NCI-H2171 (cell line): Measurements from ENCODE around the gene ECI2.
"Not testable (repeated sequence)": the region's sequence is repeated elsewhere in the genome, so short reads cannot be mapped to it uniquely, and the experiment has no call there.

Source experiments
- DNase-seq: peaks from one replicate; lab custom pipeline; 2025; lab: John Stamatoyannopoulos, UW

ECI2 gene

DNA sequence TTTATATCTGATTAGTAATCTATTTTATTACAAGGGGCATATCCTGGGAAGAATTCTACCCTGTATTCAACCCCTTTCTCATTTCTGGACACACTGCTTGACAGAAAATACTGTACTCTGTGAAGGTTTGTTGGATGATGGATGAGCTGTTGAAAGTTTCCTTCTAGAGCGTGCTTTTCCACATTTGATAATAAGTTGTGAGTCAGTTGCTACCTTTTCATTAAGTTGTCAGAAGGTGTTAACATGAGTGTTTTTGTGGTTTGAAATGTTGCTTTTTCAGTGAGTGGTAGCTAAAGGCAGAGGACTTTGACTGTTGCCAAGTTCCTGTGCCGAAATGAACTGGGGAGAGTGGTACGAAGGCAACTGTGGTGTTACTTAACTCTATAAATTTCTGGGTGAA lies 3.9 kb upstream of the ECI2 start:
- no peak for DNase-seq

DNA sequence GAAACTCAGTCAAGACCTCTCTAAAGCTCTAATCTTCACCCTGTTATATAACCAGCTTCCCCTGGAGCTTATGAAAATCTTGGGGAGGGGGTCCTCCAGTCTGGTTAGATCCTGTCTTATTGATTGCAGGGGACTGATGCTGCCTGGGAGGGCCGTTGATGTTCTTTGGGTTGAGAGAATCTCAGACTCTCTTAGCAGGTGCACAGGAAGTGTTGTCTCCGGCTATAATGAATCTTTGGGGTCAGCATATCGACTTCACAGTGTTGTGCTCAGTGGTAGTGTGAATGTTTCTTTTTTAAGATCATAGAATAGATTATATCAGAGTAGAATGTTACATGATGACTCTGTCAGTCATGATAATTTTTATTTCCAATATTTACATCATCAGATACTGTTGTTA lies 2.8 kb upstream of the ECI2 start:
- DNase-seq: no peak

DNA sequence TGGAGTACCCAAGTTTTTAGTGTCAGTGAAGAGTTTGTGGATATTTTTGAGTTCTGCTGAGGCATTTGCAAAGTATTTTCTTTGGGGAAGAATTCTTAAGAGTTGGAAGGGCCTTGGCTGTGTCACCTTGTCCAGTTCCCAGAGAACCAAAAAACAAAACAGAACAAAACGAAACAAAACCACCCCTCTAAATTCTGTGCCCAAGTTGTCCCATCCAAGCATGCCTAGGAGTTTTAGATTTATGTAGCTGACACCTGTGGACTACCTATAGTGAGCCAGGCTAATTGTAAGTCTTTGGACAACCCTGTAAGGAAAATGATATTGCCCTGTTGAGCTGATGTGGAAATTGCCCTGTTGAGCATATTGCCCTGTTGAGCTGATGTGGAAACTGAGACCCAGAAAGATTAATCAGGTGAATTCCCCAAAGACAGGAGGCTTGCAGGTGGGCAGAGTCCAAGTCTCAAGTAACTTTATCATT lies 1.0 kb upstream of the ECI2 start:
- no peak for DNase-seq

DNA sequence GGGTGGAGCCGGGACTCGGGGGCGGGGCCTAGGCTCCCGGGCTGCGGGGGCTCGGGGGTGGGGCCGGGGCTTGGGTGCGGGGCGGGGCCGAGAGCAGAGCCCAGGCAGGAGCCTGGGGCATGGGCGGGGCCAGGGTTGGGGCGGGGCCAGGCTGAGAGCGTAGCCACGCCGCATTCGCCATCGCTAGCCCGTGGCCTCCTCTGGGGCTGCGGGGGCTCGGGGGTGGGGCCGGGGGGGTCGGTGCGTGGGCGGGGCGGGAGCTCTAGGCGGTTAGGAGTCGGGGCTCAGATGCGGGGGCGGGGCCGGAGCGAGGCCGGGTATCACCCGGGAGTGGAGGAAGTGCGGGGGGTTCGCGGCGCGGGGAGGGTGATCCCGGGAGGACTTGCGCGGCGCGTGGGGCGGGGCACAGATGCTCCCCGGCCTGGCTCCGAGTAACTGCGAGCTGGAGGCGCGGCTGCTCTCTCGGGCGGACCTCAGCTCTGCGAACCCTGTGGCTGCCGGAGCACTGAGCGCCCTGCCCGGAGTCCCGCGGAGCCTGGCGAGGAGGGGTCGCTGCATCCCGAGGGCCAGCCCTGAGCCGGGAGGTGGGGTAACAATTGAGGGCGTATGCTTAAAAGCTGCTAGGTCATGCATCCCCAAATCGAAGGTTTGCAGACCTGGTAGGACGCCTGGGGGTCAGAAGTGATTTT lies 434 bp upstream of the ECI2 start:
- DNase-seq: peak; percentile 94

DNA sequence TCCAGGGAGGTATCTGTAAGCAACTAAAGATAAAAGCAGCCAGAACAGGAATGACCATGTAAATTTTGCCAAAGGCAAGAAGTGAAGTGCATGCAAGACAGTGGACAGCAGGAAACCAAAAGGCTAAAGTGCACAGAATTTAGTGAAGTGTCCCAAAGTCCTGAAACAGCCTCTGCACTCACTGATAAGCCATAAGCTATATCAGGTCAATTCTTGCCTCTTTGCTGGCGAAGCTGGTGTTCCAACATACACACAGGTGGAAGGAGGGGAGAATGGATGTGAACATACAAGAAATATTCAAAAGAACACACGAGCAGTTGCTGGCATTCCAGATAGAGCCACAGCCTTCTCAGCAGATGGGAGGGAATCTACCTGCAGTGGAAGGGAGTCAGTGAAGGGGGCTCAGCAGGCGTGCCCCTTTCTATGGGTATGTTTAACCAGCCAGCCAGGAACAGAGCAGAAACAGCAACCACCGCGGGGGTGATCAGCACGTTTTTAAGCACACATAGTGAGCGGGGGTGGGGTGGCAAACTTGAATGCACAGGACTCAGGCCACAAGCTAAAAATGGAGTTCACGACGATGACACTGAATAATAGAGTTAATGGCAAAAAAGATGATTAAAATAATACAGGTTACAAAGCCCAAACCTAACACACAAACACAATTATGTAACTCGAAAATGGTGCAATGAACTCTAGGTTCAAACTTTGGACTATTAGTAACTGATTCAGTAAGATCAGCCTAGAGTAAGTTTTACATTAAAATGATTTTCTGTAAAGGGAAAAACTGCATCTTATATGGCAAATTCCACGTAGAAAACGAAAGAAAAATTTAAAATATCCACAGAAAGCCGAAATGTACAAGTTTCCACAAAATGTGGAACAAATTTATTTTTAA lies 1.2 kb downstream of the ECI2 start:
- DNase-seq: no peak

DNA sequence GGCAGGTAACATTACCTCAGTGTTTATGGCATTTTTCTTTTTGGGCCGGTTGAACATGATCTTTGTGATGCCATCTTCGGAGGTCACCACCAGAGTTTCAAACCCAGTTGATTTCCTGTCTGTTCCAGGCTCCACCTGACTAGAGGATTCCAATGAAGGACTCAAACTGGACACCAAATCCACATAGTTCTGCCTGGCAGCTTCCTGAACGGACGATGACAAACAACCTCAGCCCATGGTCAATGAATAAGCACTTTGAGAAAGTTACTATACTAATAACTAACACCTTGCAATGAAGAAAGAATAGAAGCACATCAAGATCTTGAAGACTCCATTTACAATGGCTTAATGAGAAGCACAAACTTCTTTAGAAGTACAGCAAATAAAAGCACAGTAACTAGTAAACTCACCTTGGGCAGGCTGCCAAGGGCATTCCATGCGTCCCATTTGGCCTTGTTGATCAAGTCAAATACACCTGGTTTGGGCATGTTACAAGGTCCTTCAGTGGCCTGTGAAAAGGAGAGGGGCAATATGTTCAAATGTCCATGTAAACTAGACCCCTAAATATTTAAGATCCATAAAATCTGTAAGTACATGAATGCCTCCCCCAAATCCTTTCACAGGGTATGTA lies 4.9 kb downstream of the ECI2 start:
- DNase-seq: no peak

DNA sequence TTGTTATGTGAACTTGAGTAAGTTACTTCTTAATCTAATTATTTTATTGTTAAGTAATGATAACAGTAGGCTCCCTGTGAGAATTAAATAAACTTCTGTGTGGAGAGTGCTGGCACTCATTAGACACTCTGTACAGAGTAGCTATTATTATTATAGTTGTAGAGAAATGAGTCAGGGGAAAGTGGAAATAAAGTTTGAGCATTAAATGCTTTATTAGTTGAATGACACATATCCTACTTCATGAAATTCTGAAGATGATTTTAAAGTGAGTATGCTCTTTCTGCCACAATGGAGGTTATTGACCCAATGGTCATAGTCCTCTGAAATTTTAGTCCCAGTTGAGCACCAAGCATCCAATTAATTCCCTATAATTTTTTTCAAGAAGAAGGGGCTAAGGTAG lies 5.9 kb downstream of the ECI2 start:
- DNase-seq: no peak

DNA sequence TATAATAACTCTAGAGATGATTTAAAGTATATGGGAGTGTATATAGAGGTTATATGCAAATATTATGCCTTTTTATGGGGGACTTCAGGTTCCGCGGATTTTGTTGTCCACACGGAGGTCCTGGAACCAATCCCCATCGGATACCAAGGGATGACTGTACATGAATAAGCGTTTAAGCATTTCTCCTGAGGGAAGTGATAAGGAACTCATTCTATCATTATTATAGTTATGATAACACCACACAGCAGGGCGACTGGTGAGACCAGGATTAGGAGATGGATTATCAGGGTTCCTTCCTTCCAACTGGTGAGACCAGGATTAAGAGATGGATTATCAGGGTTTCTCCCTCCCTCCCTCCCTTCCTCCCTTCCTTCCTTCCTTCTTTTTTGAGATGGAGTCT lies 6.6 kb downstream of the ECI2 start:
- DNase-seq: no peak

DNA sequence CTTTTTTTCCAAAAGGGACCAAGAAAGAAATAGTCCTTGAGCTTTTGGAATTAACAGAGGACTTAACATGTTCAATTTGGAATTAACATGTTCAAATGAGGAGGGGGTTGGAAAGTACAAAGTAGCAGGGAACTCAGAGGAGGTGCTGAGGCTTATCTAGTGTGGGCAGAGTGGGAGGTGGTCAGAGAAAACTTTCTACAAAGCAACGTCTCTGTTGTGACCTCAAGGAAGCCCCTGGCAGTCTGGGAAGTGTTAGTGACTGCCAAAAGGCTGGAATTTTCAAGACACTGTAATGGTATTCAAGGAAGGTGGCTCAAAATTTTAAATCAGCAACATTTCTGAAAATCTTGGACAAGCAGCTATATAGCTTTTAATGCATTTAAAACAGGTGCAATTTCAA lies 7.3 kb downstream of the ECI2 start:
- no peak for DNase-seq

DNA sequence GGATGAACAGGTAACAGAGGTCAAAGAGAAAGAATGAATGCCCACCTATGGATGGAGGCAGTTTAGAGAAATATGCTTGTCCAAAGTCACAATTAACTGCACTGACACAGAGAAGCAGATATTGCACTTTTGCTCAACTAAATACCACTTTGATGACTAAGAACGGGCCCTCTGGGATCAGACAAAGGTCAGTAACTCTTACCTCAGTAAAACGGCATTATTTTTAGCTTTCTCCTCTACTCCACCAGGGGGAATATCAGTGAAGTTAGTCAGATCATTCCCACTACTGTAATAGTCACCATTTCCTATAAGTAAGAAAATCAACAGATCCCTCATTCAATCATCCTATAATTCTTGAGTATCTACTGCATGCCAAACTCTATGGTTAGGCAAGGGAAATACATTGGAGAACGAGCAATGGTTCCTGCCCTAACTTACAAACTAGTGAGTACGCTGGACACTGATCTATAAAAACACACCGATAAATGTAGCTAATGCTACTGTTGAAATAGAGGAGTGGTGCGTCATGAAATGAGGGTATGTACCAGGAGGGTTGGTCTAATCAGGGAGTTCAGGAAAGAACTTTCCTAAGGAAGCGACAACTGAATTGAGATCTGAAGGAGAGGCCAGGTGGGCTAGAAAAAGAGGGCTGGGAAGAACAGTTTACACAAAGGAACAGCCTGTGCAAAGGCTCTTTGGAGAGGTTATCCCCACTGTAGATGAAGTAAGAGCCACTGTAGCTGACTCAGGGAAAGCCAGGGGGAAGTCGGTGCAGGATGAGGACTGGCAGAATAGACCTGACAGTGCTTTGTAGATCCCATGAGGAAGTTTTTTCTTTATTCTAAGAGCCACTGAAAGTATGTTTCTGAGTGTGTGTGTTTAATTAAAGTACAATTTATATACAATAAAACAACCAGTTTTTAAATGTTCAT lies 9.2 kb downstream of the ECI2 start:
- no peak for DNase-seq

DNA sequence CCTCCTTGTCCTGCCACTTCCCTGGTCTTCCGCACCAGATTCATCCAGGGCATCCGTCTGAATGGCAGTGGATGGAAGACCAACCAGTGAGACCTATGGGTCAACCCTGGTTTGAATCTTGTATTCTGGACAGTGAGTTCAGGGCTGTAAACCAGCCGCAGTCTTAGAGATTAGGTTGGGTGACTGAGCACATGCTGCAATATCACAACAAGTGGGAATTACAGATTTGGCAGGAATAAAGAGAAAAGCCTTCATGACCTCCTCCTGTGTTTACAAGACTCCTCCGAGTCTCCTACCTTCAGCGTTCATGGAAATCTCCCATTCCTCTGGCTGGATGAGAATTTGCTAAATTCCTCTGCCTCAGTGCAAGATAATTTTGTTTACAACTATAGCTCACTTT lies 9.9 kb downstream of the ECI2 start:
- DNase-seq: no peak

DNA sequence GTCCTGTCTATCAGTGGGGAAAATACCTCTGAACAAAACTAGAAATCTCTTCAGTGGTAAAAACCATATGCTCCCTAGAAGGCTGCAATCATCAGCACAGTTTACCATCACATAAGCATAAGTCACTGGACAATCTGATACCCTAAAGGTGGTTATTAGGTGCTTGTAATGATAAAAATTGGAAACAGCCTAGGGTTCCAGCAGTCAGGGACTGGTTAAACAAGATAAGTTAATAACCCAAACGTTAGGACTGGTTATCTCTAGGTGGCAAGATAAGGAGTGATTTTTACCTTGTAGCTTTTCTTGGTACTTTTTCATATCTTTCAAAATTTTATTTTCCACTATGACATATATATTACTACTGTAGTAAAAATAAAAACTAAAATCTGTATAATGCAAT lies 11.0 kb downstream of the ECI2 start:
- no peak for DNase-seq

DNA sequence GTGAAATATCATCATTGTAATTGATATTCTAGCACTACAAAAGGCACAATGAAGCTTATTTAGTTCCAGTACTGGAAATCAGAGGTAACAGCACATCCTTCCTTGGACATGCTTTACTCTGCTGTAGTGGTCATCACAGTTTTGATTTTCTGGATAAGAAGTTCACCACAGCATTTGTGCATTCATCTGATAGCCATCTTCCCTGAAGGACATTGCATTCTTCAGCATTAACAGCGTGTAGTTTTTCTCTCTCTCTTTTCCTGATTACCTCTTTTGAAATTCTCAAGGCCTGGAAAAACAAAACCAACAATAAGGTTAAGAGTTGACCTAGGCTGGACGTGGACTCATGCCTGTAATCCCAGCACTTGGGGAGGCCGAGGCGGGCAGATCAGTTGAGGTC lies 19.6 kb downstream of the ECI2 start:
- no peak for DNase-seq

DNA sequence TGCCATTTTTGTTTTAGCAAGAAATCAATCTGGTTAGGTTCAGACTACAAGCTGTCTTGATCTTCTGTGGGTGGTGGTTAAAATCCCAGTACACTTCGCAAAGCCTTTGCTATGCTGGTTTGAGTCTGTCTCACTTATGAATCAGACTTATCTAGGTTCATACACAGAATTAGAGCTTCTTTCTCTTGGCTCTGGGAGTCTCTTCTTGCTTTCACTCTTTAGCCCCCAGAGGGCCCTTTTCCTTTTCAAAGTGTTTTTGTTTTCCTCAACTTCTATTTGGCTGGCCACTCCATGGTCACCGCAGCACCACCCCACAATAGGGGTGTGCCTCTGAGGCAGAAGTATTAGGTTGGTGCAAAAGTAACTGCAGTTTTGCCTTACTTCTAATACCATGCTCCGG lies 21.3 kb downstream of the ECI2 start:
- DNase-seq: no peak

DNA sequence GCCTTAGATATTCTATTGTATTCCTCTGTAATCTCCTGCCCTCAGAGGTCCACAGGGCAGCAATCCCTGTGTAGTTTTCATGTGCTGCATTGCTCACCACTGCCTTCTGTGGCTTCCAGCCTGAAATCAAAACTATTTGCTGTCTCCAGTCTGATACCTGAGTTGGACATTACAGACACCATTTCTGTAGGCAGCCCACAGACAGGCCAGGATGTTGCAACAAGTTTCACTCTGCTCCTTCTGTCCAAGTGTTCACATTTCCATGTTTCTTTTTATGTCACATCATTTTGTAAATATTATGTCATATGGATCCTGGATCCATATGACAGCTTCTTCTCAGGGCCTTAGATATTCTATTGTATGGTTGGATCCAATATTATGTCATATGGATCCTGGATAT lies 21.7 kb downstream of the ECI2 start:
- DNase-seq: no peak

DNA sequence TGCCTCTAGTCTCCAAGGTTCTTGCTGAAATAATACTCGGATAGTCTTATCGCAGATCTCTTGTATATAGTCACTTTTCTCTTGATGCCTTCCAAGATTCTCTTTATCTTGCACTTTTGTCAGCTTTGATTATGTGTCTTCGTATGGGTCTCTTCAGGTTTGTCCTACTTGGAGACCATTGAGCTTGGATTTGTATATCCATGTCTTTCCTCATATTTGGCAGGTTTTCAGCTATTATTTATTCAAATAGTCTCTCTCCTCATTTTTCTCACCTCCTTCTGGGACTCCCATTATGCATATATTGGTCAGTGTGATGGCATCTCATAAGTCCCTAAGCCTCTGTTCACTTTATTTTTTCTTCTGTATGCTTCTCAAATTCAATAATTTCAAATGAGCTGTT lies 23.0 kb downstream of the ECI2 start:
- DNase-seq: no peak

DNA sequence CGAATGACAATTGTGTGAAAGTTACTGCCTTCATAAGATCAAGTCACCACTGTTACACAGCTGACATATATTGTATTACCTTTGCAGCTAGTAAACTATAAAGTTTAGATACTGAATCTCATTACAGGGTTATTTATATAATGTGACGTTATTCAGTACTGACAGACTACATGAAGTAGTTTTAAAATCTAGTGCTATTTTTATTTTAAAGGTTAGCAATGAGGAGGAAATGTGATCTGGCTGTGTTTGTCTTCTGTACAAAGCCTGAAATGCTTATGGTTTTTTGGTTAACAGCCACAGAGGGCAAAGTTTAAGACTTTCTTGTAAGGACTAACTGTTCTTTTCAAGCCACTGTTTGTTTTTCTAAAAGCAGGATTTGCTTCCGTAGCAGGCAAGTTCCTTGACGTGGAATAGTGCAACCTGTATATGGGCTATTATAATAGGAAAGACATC lies 26.0 kb downstream of the ECI2 start:
- DNase-seq: not testable (repeated sequence)

DNA sequence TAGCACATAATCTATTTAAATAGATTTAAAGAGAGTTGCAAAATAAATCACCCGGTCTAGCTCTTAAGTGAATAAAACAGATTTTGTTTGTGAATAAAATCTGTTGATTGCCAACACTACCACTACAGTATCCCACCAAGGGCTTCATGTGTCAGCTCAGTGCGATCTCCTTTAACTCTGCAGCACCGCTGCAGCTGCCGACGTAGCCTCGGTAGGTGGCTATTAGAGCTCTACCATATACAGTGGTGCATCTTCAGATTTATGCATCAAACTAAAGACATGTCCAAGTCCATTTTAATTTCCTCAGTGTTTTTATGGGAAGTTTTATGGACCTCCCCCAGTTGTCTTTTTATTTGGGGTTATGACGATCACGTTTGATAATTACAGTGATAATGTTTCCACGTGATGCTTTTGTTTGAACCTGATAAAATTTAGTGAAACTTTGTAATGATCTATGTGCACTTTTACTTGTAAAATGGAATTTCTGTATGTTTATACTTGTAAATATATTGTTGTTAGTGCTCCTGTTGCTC lies 26.7 kb downstream of the ECI2 start:
- no peak for DNase-seq

DNA sequence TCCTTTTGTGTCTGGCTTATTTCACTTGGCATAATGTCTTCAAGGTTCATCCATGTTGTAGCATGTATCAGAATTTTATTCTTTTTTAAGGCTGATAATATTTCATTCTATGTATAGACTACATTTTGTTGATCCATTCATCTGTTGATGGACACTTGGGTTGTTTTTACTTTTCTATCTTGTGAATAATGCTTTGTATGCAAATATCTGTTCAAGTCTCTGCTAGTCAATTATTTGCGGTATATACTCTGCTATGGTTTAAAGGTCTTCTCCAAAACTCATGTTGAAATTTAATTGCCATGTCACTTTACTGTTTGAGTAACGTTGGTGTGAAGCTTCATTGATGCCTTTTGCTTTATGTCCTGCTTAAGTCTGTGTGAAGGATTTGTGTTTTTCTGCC lies 27.5 kb downstream of the ECI2 start:
- DNase-seq: no peak

DNA sequence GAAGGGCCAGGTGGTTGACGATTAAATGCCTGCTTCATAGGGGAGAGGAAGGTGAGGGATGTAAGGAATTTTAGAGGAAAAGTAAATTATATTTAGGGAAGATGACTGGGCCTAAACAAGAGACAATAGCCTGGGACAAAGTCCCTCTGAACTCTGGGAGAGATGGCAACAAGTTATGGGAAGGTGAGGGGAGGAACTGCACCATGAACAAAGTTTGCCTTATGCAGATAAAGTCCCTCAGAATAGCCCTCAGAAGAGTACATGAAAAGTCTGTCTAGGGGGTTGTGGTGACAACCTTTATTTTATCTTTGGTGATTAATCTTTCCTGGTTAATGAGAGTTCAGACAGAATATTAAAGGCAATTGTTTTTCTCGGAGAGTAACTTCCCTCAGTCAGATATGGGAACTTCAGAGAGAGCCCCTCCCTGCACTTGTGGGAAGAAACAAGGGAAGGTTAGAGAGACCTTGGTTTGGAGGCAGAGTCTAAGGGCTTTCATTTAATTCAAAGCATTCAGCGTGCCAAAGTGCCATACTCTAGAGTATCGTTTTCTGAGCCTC lies 29.3 kb downstream of the ECI2 start:
- DNase-seq: no peak

DNA sequence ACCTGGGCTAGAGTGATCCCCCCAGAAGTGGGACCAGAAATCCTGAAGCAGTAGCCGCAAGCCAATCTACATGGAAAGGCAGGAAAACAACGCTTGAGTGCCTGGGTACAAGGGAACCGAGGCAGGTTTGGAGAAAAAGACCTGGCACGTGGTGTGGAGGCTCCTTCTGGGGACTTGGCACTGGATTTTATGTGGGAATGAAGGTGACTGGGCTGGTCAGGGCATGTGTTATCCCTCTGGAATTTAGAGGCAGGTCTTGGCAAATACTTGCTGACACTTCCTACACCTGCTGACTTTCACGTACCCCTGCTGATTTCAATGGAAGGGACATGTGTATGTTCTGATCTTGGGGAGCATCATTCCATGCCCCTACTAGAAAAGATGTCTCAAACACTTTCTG lies 31.4 kb downstream of the ECI2 start:
- DNase-seq: peak; percentile 17
